Measurements from ENCODE around the gene COG5.

Gene COG5

GRCh38 chr7:107563775-107564552, at the start of gene COG5, which contains the start of gene DUS4L:
COG5 (minus strand) TSS chr7:107563920; CDS start chr7:107563896, 24 bp downstream.
DUS4L (plus strand) TSS chr7:107563971; CDS start chr7:107567071, 3,100 bp downstream.
- DNase-seq: peak; percentile 88 to 91

- DNase-seq: no peak
Observed at GRCh38 chr7:107613439-107613838, 49.7 kb upstream of the COG5 start.

GRCh38 chr7:107610323-107610722, 46.6 kb upstream of the COG5 start:
- DNase-seq: no peak

- no peak for DNase-seq
Observed at GRCh38 chr7:107609811-107610261, 46.1 kb upstream of the COG5 start.

GRCh38 chr7:107606303-107606702, 42.6 kb upstream of the COG5 start:
- DNase-seq: no peak

- no peak for DNase-seq
Observed at GRCh38 chr7:107605218-107605815, 41.6 kb upstream of the COG5 start.

GRCh38 chr7:107600816-107601215, 37.1 kb upstream of the COG5 start:
- no peak for DNase-seq

GRCh38 chr7:107599262-107599661, 35.5 kb upstream of the COG5 start:
- no peak for DNase-seq

- no peak for DNase-seq
Observed at GRCh38 chr7:107597953-107598352, 34.2 kb upstream of the COG5 start.

- no peak for DNase-seq
Observed at GRCh38 chr7:107597582-107597916, 33.8 kb upstream of the COG5 start.

GRCh38 chr7:107596881-107597581, 33.3 kb upstream of the COG5 start:
- DNase-seq: no peak

GRCh38 chr7:107594961-107595737, 31.4 kb upstream of the COG5 start:
- DNase-seq: no peak

- no peak for DNase-seq
Observed at GRCh38 chr7:107593025-107593410, 29.3 kb upstream of the COG5 start.

- no peak for DNase-seq
Observed at GRCh38 chr7:107592361-107593024, 28.8 kb upstream of the COG5 start.

GRCh38 chr7:107591421-107591820, 27.7 kb upstream of the COG5 start:
- no peak for DNase-seq

- no peak for DNase-seq
Observed at GRCh38 chr7:107588529-107589130, 24.9 kb upstream of the COG5 start.

- DNase-seq: no peak
Observed at GRCh38 chr7:107584716-107585115, 21.0 kb upstream of the COG5 start.

GRCh38 chr7:107582875-107583274, 19.2 kb upstream of the COG5 start:
- no peak for DNase-seq

GRCh38 chr7:107581387-107582013, 17.8 kb upstream of the COG5 start:
- no peak for DNase-seq

GRCh38 chr7:107580716-107581383, 17.1 kb upstream of the COG5 start:
- no peak for DNase-seq

Measured in activated T-cell treated with anti-CD3 and anti-CD28 coated beads, Interleukin-2, amount 50 U/mL, for 48 hours (primary cell).